HL-60 (cell line): ENCODE data around the gene TSPAN18.

Experiments
- DNase-seq, 2 experiments: peaks; one replicate each; pipeline ENCODE4 v3.0.0-alpha.2; 2010 to 2020; ENCODE audit warnings: low read depth in 1 of 2, low spot score in 1 of 2
- H3K27ac ChIP-seq: fragments of 250-450 bp; sonication (Bioruptor Pico); replicated peaks from 2 replicates; pipeline ENCODE4 v1.5.1; 2020; ENCODE audit warnings: mild to moderate bottlenecking, moderate library complexity
- H3K27me3 ChIP-seq: fragments of 250-450 bp; sonication (Bioruptor Pico); 2 replicates; pipeline ENCODE4 v1.5.1; 2021; ENCODE audit warnings: mild to moderate bottlenecking, moderate library complexity; ENCODE audit not compliant: insufficient read depth, poor library complexity, severe bottlenecking
- H3K4me3 ChIP-seq: replicated peaks from 2 replicates; pipeline ENCODE4 v1.5.1; 2011; ENCODE audit warnings: mild to moderate bottlenecking, control low read depth, low read length; ENCODE audit not compliant: insufficient read depth
- CTCF ChIP-seq: IDR thresholded peaks from one replicate; pipeline ENCODE4 v1.5.1; 2011; ENCODE audit warnings: low read length, control low read depth, inconsistent platforms; ENCODE audit not compliant: insufficient read depth
- GABPA ChIP-seq: IDR thresholded peaks from 2 replicates; pipeline ENCODE4 v1.6.1; 2012; ENCODE audit warnings: low read depth
- POLR2AphosphoS5 ChIP-seq: IDR thresholded peaks from 2 replicates; pipeline ENCODE4 v1.6.1; 2012; ENCODE audit warnings: low read depth
- REST ChIP-seq: IDR thresholded peaks from 2 replicates; pipeline ENCODE4 v1.6.1; 2012; ENCODE audit warnings: low read depth; ENCODE audit not compliant: insufficient replicate concordance
- SPI1 ChIP-seq: IDR thresholded peaks from 2 replicates; pipeline ENCODE4 v1.6.1; 2012; ENCODE audit warnings: low read depth, mild to moderate bottlenecking, borderline replicate concordance

The TSPAN18 gene

DNA sequence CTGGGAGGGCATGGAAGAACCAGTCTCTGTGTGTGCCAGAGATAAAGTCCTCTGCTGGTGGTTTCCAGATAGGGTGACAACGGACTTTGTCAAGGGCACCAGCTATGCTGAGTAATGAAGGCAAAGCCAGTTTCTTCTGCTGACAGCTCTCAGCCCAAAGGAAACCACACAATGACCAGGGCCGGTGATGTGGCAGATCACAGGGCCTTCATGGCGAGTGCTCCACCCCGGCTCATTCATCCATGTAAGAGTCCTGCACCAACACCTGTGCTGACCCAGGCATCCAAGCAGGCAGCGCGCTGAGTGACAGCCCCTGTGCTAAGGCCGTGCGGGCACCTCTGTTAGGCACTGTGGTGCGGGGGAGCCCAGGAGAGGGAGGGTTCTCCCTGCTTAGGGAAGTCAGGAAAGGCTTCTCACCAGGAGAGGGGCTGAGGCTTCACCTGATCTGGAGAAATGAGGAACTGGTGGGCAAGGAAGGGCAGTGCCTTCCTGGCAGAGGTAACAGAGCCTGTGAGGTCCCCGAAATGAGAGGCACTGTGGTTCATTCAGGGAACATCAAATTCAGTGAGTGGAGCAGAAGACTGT, 190.1 kb downstream of the TSPAN18 start:
- H3K4me3 ChIP-seq = no peak overlapping the region
- H3K27me3 ChIP-seq = peaks cover 2% of the 10 kb centered on the region
- H3K27ac ChIP-seq = no peak overlapping the region
- peak; percentile 61; the same call in 1 of the 2 replicates for TF ChIP-seq SPI1
- TF ChIP-seq REST = no peak
- DNase-seq = peak in 1 of 2 experiments; percentile 16

DNA sequence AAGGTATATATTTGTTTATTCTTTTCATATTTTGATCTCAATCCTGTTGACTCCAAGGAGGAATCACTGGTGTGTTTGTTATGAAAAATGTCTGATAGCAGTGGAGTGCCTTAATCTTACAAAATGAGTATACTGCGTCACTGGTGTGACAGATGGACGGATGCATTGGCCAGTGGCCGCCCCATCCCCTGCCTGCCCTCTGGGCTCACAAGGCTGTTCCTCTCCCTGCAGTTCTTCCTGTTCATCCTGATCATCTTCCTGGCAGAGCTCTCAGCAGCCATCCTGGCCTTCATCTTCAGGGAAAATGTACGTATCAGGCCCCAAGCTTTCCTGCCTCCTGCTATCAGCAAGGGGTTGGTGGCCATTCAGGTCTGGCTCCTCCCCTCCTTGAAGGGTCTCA, 191.0 kb downstream of the TSPAN18 start:
- H3K27ac ChIP-seq = no peak overlapping the region
- no peak for DNase-seq
- H3K27me3 ChIP-seq = no peaks in the 10 kb centered on the region
- no peak for TF ChIP-seq POLR2AphosphoS5
- TF ChIP-seq REST = no peak
- no peak for TF ChIP-seq SPI1
- TF ChIP-seq CTCF = no peak
- TF ChIP-seq GABPA = no peak
- no peak overlapping the region for H3K4me3 ChIP-seq

GRCh38 chr11:44920451-44920850, 193.7 kb downstream of the TSPAN18 start:
- H3K27ac ChIP-seq = no peak overlapping the region
- no peak for DNase-seq
- H3K27me3 ChIP-seq = no peaks in the 10 kb centered on the region
- TF ChIP-seq REST (no peak), SPI1 (no peak), GABPA (no peak), POLR2AphosphoS5 (no peak), CTCF (no peak)
- no peak overlapping the region for H3K4me3 ChIP-seq

DNA sequence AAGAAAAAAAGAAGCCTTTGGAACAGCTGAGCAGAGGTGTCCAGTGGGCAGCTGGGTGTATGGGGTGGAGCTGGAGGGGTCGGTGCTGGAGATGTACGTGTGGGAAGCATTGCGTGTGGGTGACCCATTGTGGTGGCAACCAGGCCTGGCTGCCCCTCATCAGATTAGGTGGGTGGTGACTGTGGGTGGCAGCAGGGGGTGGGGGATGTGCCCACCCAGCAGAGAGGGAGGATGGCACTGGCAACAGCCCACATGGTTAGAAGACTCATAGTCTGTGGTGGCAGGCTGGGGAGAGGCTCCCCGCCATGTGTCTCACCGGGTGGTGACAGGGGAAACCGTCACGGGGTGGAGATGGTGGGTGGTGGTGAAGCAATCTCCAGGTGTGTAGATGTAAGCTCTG, 196.4 kb downstream of the TSPAN18 start:
- DNase-seq = no peak
- H3K27ac ChIP-seq = no peak overlapping the region
- no peak overlapping the region for H3K4me3 ChIP-seq
- no peaks in the 10 kb centered on the region for H3K27me3 ChIP-seq
- TF ChIP-seq CTCF (no peak), GABPA (no peak)
